Mesothelial cell of epicardium (in vitro differentiated cells): ENCODE data around the gene TMEM89. TPM values are rescaled to one million over a fixed set of nuclear protein-coding genes. Genes with fewer than 3 reads are reported as not detected.

Source experiments
- DNase-seq, 2 experiments: peaks; one replicate each; pipeline ENCODE4 v3.0.0; 2021; ENCODE audit warnings: low spot score in 2 of 2; ENCODE audit not compliant: unreplicated experiment in 2 of 2
- H3K27ac Mint-ChIP-seq: 2 replicates; pipeline ENCODE4 v1.8.0; 2021; ENCODE audit warnings: mixed read lengths
- H3K27me3 Mint-ChIP-seq: 2 replicates; pipeline ENCODE4 v1.8.0; 2021; ENCODE audit warnings: low read depth, mixed read lengths
- H3K36me3 Mint-ChIP-seq: 2 replicates; pipeline ENCODE4 v1.8.0; 2021; ENCODE audit warnings: mixed read lengths
- H3K4me1 Mint-ChIP-seq: 2 replicates; pipeline ENCODE4 v1.8.0; 2021; ENCODE audit warnings: mixed read lengths
- H3K4me3 Mint-ChIP-seq: 2 replicates; pipeline ENCODE4 v1.8.0; 2021; ENCODE audit warnings: mild to moderate bottlenecking, moderate library complexity, mixed read lengths
- H3K9me3 Mint-ChIP-seq: 2 replicates; pipeline ENCODE4 v1.8.0; 2021; ENCODE audit warnings: mixed read lengths
- CTCF ChIP-seq: fragments of 200-600 bp; sonication (generic); IDR thresholded peaks from one replicate; pipeline ENCODE4 v1.5.0; 2021; ENCODE audit warnings: antibody characterized with exemption; ENCODE audit not compliant: unreplicated experiment
- total RNA-seq: library from RNA; stranded (reverse); gene quantifications from 3 replicates; pipeline ENCODE4 v1.2.1, GENCODE V29; 2021

Gene TMEM89
- total RNA-seq, 1 donor from 2014 or later: not detected

DNA sequence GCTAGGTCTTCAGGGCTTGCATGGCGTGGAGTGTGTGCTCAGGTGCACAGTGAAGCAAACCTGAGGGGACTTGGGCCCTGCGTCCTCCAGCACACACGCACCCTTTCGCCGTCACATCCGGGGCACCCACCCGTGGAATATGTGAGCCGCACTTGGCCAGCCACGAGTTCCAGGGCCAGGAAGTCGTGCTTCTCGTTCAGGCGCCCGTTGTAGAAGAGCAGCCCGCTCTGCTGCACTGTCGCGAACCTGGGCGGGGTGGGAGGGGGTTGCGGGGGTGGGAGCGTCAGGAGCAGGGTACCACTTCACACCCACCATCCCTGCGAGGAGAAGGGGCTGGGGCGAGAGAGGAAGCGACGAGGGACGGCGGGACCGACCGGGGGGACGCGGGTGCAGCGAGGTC is 34.0 kb upstream of the TMEM89 start:
- no peak for DNase-seq
- no peak overlapping the region for H3K27ac Mint-ChIP-seq
- no peaks in the 10 kb centered on the region for H3K9me3 Mint-ChIP-seq
- TF ChIP-seq CTCF: no peak
- peaks cover 18% of the 10 kb centered on the region for H3K27me3 Mint-ChIP-seq
- no peaks in the 10 kb centered on the region for H3K4me1 Mint-ChIP-seq
- peaks cover 4% of the 10 kb centered on the region for H3K36me3 Mint-ChIP-seq
- peak overlapping the region; percentile 58 for H3K4me3 Mint-ChIP-seq

- TF ChIP-seq CTCF: no peak
- H3K27ac Mint-ChIP-seq: no peak overlapping the region
- no peak for DNase-seq
- H3K36me3 Mint-ChIP-seq: peaks cover 4% of the 10 kb centered on the region
- no peaks in the 10 kb centered on the region for H3K9me3 Mint-ChIP-seq
- peak overlapping the region; percentile 58 for H3K4me3 Mint-ChIP-seq
- H3K4me1 Mint-ChIP-seq: no peaks in the 10 kb centered on the region
- peaks cover 18% of the 10 kb centered on the region for H3K27me3 Mint-ChIP-seq
Observed at GRCh38 chr3:48655063-48655462, 33.5 kb upstream of the TMEM89 start.

DNA sequence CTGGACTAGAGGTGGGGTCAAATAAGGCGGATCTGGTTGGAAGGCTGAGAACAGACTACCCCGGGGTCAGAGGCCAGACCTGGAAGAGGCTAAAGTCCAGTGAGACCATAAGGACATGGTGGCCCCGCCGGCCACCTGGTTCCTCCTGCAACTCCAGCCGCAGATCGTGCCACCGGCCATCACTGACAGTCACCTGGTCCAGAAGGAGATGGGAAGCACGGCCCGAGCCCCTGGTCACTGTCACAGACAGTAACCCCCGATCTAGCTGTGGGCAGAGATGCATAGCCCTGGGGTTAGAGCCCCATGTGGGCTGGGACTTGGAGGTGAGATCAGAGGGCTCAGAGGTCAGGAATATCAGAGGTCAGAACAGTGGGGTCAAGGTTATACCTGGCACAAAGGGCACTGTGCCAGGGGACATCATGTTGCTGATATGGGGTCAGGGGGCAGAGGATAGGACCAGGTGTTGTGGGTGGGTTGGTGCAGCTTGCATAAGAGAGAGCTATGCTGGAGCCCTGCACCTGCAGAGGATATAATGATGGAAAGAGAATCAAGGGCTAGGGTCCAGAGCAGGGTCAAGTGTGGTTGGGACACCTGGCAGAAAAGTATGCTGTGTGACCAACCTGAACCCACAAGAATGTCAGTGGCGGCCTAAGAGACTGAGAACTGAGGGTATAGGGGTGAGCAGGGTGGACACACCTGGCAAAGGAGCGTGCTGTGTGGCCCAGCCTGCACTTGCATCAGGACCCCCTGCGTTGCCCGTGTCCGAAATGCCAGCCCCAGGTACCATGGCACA is 31.6 kb upstream of the TMEM89 start:
- Mint-ChIP-seq H3K4me1 (no peaks in the 10 kb centered on the region), H3K27me3 (peaks cover 18% of the 10 kb centered on the region), H3K36me3 (no peaks in the 10 kb centered on the region), H3K27ac (no peak overlapping the region), H3K4me3 (no peak overlapping the region), H3K9me3 (no peaks in the 10 kb centered on the region)
- TF ChIP-seq CTCF: no peak
- no peak for DNase-seq

DNA sequence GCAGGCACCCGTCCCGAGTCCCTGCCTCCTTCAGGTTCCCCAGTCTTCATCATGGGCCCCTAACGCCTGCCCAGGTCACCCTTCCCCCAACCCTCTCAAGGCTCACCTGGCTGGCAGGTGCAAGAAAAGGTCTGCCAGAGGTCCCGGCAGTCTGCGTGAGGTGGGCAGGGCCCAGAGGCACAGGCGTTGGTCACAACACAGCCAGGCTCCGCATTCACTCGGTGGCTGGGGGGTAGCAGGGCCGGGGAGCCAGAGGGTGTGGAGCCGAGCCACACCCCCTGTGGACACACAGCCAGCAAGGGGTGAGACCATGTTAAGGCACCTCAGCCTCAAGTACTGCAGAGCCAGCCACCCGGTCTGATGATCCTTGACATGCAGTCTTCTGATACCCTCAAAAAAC is 30.2 kb upstream of the TMEM89 start:
- H3K4me3 Mint-ChIP-seq: no peak overlapping the region
- H3K9me3 Mint-ChIP-seq: no peaks in the 10 kb centered on the region
- H3K27ac Mint-ChIP-seq: no peak overlapping the region
- TF ChIP-seq CTCF: no peak
- no peak for DNase-seq
- no peaks in the 10 kb centered on the region for H3K36me3 Mint-ChIP-seq
- no peaks in the 10 kb centered on the region for H3K4me1 Mint-ChIP-seq
- H3K27me3 Mint-ChIP-seq: peaks cover 14% of the 10 kb centered on the region

- no peaks in the 10 kb centered on the region for H3K36me3 Mint-ChIP-seq
Observed at GRCh38 chr3:48650723-48651122, 29.2 kb upstream of the TMEM89 start.

More at GRCh38 chr3:48650723-48651122, 29.2 kb upstream of the TMEM89 start:
- no peak for DNase-seq
- Mint-ChIP-seq H3K9me3 (no peaks in the 10 kb centered on the region), H3K4me1 (no peaks in the 10 kb centered on the region), H3K4me3 (no peak overlapping the region), H3K27me3 (peaks cover 14% of the 10 kb centered on the region), H3K27ac (no peak overlapping the region)
- no peak for TF ChIP-seq CTCF
